ENCODE measurements around the gene RGS3.

Gene RGS3

GRCh38 chr9:113630386-113631136 is 167.0 kb downstream of the RGS3 start:
- no peak for TF ChIP-seq CTCF (IDR thresholded peaks at IDR 0.05; ENCODE audit: low read depth, low read length)
- DNase-seq (ENCODE audit: extremely low read depth, low read depth), result no peak

GRCh38 chr9:113631137-113631765 is 167.7 kb downstream of the RGS3 start:
- no peak for TF ChIP-seq CTCF (IDR thresholded peaks at IDR 0.05; ENCODE audit: low read depth, low read length)
- DNase-seq (ENCODE audit: extremely low read depth, low read depth), result no peak

- DNase-seq (ENCODE audit: extremely low read depth, low read depth), result no peak
- TF ChIP-seq CTCF (IDR thresholded peaks at IDR 0.05; ENCODE audit: low read depth, low read length), result no peak
These were observed 168.5 kb downstream of the RGS3 start for GRCh38 chr9:113631871-113632665.

- no peak for DNase-seq (ENCODE audit: extremely low read depth, low read depth)
These were observed 169.5 kb downstream of the RGS3 start for GRCh38 chr9:113632776-113633590.

GRCh38 chr9:113633782-113634595 is 170.5 kb downstream of the RGS3 start:
- no peak for DNase-seq (ENCODE audit: extremely low read depth, low read depth)
- TF ChIP-seq CTCF (IDR thresholded peaks at IDR 0.05; ENCODE audit: low read depth, low read length), result no peak

More at GRCh38 chr9:113632776-113633590, 169.5 kb downstream of the RGS3 start:
- no peak for TF ChIP-seq CTCF (IDR thresholded peaks at IDR 0.05; ENCODE audit: low read depth, low read length)
